ENCODE data around the gene TLE3.
A peak's percentile ranks its signal among the peaks of the same experiment; 100 is the strongest.

Gene TLE3

GRCh38 chr15:70098461-70099166 is 897 bp upstream of the TLE3 start:
- DNase-seq: no peak

- no peak for DNase-seq
These were observed 390 bp upstream of the TLE3 start for GRCh38 chr15:70098153-70098460.

- no peak for DNase-seq
These were observed 725 bp downstream of the TLE3 start for GRCh38 chr15:70097063-70097320.

GRCh38 chr15:70096215-70097062 is 1.3 kb downstream of the TLE3 start:
- no peak for DNase-seq

- DNase-seq: no peak
These were observed 2.1 kb downstream of the TLE3 start for GRCh38 chr15:70095408-70096214.

- DNase-seq: no peak
These were observed 2.9 kb downstream of the TLE3 start for GRCh38 chr15:70094690-70095311.

- no peak for DNase-seq
These were observed 4.0 kb downstream of the TLE3 start for GRCh38 chr15:70093481-70094319.

- no peak for DNase-seq
These were observed 4.6 kb downstream of the TLE3 start for GRCh38 chr15:70093070-70093469.

GRCh38 chr15:70092464-70093027 is 5.2 kb downstream of the TLE3 start:
- no peak for DNase-seq

GRCh38 chr15:70091726-70092463 is 5.8 kb downstream of the TLE3 start:
- no peak for DNase-seq

- no peak for DNase-seq
These were observed 7.1 kb downstream of the TLE3 start for GRCh38 chr15:70090436-70091296.

GRCh38 chr15:70089692-70089971 is 8.1 kb downstream of the TLE3 start:
- DNase-seq: no peak

GRCh38 chr15:70088887-70089691 is 8.6 kb downstream of the TLE3 start:
- no peak for DNase-seq

GRCh38 chr15:70088455-70088854 is 9.3 kb downstream of the TLE3 start:
- no peak for DNase-seq

- no peak for DNase-seq
These were observed 9.9 kb downstream of the TLE3 start for GRCh38 chr15:70087708-70088352.

- peak; percentile 9 for DNase-seq
These were observed 11.1 kb downstream of the TLE3 start for GRCh38 chr15:70086636-70087035.

GRCh38 chr15:70084461-70084860 is 13.3 kb downstream of the TLE3 start:
- no peak for DNase-seq

GRCh38 chr15:70083946-70084345 is 13.8 kb downstream of the TLE3 start:
- DNase-seq: no peak

GRCh38 chr15:70083418-70083817 is 14.3 kb downstream of the TLE3 start:
- DNase-seq: no peak
